SW 1271 (cell line): ENCODE data around the gene RABEP1.

Source experiments
- DNase-seq, 2 experiments: peaks; one replicate each; lab custom pipeline; 2025; lab: John Stamatoyannopoulos, UW

Gene RABEP1

DNA sequence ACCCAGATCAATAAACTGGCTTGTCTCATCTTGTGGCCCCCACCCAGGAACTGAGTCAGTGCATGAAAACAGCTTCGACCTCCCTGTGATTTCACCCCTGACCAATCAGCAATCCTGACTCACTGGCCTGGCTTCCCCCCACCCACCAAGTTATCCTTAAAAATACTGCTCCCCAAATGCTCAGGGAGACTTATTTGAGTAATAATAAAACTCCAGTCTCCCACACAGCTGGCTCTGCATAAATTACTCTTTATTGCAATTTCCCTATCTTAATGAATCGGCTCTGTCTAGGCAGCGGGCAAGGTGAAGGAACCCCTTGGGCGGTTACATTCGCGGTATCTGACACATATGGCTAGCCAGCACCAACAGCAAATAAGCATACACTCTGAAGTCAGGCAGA is 9.8 kb upstream of the RABEP1 start:
- DNase-seq, result no peak

DNA sequence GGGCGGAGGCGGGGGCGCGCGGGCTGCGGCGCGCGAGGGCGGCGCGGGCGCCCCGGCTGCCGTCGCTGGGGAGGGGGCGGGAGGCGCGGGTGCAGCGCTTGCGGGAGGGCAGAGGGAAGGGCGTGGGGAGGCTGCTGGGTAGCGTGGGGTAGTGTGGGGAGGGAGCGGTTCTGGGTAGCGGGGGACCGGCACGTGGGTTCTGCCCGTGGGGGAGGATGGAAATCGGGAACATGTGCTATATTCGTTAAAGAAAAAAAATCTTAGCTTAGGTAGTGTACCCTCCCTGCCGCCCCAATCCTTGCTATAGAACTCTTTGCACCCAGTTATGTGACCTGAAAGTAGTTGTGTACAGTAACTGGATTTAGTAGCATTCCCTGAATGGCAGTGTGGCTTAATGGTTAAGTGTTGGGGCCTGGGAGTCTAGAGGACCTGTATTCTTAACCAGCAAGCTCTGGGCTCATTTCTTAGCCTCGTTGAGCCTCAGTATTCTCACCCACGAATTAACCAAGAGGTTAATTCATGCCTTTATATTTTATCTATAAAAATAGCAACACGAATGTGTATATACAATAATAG is 646 bp downstream of the RABEP1 start:
- peak in 1 of 2 experiments; percentile 32 for DNase-seq

DNA sequence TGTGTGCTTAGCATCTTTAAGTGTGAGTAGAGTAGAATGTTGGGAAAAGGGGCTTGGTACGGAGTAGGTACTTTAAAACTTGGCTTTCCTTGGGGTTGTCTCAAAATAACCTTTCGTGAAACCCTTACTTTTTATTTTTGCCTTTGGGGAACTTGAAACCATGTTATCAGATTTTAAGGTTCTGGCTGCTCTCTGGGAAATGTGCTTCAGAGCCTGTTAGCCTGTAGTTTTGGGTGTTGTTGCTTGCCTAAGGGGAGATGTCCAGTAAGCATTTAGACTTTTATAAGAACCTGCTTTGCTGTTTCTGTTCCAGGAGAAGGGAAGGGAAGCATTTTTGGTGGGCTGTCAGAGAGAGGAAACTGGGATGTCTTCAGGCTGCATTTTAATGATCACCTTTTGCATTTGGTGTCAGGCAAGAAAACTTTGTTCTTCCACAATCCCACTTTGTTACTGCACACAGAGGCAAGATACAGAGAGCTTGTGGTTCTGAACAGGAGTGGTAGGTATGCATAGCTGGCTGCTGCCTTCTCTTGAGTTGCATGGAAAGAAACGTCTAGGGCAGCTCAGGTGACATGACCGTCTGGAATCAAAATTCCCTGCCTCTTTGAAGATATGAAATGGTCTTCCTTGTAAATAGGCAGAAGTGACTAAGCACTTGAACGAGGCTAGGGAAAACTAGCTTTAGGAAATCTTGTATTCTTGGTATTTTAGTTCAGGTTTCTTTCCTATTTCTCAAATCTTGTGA is 1.7 kb downstream of the RABEP1 start:
- DNase-seq, result no peak

DNA sequence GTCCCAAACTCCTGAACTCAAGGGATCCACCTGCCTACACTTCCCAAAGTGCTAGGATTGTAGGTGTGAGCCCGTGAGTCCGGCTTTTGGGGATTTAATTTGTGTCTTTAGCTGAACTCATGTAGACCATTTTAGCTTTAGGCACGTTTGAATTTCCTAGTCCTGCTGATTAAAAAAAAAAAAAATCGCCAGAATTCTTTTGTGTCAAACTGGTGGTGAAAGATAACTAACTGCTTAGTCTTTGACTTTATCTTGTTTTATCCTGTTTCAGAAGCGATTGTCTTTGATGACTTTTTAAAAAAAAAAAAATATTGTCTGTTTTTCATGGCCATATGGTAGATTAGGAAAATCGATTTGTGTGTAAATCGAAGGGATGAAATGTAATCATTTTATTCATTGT is 2.6 kb downstream of the RABEP1 start:
- DNase-seq, result no peak

DNA sequence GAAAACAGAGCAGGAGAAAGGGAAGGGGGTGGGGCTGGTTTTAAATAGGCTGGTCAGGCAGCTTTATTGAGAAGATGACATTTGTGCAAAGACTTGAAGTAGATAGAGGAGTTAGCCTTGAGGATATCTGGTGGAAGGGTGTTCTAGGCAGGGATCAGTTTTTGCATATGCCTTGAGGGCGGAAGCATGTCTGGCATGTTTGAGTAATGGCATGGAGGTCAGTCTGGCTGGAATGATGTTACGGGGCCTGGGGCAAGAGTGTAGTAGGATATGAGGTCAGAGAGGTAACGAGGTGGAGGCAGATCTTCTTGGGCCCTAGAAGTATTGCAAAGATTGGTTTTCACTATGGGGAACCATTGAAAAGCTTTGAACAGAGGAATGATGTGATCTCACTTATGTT is 4.8 kb downstream of the RABEP1 start:
- DNase-seq, result no peak

DNA sequence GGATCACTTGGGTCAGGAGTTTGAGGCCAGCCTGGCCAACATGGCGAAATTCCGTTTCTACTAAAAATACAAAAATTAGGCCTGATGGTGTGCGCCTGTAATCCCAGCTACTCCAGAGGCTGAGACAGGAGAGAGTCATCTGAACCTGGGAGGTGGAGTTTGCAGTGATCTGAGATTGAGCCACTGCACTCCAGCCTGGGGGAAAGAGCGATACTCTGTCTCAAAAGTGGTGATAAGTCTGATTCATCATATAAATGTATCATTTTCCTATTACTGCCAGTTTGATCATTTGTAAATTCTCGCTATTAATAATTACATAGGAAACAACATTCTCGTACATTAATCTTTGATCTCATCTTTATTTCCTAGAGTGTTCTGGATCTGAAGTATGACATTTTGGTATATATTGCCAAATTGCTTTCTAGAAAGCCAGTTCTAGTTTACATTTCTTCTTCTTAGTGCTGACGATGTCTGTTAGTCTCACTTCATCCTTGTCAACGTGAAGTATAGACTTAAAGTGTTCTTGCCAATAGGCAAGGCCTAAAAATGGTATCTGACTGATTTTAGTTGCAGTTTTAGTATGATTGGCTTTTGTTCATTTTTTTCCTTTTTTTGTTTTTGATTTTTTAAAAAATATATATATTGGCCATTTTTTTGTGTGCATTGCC is 9.7 kb downstream of the RABEP1 start:
- DNase-seq, result no peak

DNA sequence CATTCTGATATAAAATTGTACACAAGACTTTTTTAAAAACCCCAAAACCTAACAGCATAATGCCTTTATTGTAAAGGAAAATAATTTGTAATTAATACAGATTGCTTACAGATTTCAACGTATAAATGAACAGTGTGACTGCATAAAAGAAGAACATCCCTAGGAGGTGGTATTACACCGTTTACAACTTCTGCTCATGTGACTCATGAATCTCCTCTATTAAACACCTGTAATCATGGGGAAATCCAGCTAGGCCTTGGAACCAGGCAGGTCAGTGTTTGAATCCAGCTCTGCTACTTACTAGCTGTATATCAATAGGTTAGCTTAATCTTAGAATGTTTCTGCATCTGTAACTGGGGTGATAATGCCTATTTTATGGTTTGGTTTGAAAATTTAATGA is 15.2 kb downstream of the RABEP1 start:
- no peak for DNase-seq

DNA sequence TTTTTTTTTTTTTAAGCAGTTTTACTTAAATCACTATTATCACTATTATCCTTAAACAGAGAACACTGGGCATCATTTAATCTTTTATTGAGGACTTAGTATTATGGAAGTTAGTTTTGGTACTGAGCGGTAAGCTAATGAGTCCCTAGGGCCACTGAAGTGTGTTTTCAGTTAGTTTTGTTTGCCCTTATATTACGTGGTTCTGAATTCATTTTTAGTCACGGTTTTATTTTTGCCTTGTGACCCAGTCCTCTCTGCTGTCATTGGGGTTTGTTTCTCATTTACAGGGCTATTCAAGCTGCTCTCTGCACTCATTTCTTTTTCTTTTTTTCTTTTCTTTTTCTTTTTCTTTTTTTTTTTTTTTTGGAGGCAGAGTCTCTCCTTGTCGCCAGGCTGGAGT is 17.3 kb downstream of the RABEP1 start:
- no peak for DNase-seq

DNA sequence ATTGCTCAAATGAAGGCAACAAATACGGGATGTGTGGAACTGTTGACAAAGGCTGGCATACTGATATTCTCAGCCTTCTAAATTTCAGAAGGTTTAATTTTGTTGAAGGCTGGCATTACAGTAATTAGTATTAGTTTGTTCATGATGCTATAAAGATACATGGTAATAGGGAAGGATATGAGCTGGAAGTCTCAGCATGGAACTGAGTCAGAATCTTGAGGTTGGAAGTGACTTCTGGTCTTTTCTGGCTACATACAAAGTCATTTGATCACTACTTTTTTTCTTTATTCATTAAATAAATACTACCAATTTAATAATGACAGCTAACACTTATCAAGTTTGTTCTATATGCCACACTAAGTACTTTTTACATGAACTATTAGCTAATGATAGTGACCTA is 22.6 kb downstream of the RABEP1 start:
- DNase-seq, result no peak

DNA sequence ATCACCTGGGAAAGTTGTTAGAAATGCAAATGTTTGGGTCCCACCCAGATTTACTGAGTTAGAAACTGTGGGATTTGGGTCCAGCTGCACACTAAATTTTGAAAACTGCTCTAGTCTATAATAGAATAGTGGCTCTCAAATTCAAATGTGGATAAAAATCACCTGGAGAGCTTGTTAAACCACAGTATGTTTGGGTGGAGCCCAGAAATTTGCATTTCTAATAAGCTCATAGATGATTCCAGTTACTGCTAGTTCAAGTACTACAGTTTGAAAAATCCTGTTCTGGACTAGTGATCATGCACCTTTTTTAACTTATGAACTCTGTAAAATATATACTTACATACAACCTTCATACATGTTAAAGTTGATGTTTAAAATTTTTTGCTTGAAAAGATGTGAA is 27.8 kb downstream of the RABEP1 start:
- DNase-seq, result no peak

DNA sequence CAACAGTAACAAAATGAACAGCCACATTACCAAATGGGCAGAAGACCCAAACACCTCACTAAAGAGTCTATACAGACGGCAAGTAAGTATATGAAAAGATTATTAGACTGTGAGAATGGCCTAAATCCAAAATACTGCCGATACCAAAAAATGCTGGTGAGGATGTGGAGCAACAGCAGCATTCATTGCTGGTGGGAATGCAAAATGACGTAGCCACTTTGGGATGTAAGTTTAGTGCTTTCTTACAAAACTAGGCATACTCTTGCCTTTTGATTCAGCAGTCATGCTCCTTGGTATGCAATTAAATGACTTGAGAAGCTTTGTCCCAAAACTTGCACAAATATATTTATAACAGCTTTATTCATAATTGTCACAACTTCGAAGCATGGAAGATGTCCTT is 43.8 kb downstream of the RABEP1 start:
- no peak for DNase-seq

DNA sequence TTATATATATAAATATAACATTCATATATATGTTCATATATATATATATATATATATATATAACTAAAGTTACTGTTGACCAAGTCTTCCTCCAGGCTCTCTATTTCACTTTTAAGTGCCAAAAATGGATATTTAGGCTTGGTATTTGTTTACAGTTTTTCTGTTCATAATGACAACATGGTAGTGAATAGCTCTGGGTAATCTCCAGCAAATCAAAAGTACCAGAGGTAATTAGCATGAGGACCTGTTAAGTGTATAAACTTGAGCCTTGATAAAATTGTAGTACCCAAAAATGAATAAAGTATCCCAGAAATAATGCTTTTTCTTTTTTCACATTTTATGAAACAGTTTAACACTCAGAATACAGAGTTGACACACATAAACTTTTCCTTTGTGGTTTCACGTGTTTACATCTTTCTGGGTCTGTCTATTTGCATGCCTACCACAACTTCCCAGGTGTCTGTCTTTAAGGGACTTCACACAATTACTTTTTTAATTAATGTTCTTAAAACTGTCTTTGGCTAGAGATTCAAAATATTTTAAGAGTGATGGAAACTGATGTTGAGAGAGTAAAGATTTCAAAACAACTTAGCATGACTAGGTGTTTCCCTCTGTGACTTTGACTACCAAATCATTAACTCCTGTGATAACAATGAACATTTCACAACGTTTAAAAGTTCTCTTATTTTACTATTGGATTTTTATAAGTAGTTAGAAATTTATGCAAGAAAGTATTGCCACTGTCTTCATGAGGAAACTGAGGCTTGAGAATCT is 47.9 kb downstream of the RABEP1 start:
- DNase-seq, result no peak

DNA sequence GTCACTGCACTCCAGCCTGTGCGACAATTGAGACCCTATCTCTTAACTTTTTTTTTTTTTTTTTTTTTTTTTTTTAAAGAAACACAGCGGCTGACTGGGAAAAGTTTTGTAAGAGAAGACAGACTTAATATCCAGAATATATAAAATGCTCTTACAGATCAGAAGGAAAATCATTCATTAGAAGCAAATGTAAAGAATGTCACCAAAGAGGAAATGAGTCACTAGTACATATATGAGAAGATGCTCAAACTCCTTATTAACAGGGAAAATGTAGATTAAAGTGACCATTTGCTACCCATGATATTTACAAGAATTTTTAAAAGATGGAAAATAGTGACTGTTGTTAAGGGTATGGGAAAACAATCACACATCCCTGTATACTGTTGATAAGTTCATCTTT is 48.9 kb downstream of the RABEP1 start:
- DNase-seq, result peak in 1 of 2 experiments; percentile 23

DNA sequence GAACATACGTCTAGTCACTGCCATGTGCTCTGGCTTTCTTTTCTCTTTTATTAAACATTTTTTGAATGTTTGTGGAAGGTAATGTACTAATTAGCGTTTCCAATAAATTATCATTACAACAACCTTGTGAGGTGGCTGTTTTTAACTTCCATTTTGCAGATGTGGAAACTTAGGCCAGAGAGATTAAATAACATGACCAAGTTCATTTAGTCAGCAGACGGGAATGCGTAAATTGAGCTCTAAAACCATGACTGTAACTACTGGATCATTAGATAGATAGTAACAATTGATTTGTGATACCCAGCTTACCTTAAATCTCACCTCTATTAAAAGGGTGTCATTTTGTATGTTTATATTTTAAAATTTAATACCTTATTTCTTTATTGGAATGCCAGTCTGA is 49.4 kb downstream of the RABEP1 start:
- DNase-seq, result no peak

DNA sequence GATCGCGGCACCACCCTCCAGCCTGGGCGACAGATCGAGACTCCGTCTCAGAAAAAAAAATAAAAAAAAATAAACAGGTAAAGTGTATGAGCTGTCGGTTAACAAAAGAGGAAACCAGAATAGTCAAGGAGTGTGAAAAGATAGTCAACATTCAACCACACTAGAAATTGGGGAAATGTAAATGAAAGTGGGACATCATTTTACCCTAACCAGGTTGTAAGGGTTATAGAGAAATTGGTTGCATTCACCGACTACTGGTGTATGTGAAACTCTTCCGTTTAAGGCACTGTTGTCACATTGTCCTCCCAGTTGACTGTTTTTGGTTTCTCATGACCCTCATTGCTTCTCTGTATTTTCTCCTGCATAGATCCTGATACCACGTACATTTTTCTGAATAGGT is 62.8 kb downstream of the RABEP1 start:
- no peak for DNase-seq

DNA sequence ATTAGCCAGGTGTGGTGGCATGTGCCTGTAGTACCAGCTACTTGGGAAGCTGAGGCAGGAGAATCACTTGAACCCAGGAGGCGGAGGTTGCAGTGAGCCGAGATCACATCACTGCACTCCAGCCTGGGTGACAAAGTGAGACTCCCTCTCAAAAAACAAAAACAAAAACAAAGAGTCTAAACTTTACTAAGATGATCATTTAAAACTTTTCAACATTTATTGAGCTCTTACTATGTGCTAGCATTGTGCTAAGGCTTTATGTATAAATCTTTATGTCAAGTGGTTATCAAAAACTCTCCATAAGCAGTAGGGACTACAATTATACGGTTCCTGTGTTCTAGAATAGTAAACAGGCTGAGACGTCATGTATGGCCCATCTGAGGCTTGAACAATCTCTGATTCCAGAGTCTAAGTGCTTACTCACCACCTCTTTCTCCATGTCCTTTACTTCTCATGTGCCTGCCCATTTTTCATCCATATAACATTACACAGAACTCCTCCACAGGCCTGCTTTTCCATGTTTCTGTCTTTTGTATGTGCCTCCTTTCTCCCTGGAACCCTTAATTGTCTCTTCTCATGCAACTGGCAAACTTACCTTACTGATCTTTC is 70.7 kb downstream of the RABEP1 start:
- no peak for DNase-seq

DNA sequence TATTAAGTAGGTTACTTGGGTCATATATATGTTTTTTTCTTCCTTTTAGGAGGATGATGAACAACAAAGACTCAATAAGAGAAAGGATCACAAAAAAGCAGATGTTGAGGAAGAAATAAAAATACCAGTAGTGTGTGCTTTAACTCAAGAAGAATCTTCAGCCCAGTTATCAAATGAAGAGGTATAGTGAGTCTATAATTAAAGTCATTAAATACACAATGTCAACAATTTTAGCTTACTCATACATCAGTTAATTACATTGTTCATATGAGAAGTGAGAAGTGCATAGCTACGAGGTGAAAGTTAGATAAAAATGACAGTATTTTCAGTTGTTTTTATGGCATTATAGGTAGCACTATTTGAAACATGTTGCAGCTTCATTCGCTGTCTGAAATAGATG is 72.2 kb downstream of the RABEP1 start:
- no peak for DNase-seq

DNA sequence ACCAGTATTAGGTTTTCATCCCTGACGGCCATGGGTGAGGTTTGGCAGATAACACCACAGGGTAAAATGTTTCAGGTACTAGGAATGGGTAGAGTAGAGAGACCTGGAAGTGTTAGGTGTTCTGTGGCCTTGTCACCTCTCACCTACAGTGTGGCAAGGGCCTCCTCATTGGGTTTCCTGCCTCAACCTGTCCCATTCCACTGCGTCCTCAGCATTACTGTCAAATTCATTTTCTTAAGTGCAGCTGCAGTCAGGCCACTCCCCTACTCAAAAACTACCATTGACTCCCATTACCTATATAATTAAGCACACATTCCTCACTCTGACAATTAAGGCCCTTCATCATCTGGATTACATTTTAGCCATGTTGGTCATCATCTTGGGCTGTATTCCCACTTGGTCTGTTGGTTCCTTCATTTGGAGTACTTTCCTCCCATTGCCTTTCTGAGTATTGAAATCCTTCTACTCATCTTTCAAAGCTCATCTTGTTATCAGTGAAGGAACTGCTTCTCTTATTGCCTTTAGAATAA is 72.9 kb downstream of the RABEP1 start:
- no peak for DNase-seq

DNA sequence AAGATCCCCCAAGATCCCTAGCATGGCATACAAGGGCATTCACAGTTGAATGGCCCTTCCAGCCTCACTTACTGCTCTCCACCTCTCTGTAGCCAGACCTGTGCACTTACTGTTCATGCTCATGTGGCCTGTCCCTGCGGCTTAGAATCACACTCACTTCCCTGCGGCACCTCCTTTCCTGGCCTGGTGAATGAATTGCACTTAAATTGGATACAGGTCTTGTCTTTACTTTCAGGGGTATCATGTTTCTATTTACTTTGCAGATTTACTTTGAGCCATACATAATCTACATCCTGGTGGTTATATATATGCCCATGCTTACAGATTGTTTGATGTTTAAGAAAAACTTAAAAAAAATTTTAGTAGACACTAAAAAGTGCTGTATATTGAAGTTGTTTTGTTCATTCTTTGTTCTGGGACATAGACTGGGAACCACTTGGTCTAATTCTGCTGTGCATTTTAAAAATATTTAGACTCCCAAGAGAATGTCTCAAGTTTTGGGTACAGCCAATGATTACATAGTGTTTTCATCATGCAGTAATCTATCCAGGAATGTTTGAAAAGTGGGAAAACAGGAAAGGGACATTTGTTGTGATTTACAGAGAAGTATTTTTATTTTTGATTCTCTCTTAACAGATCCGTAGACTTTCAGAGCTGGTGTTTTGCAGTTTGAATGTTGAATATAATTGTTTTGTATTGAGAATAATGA is 73.5 kb downstream of the RABEP1 start:
- no peak for DNase-seq

DNA sequence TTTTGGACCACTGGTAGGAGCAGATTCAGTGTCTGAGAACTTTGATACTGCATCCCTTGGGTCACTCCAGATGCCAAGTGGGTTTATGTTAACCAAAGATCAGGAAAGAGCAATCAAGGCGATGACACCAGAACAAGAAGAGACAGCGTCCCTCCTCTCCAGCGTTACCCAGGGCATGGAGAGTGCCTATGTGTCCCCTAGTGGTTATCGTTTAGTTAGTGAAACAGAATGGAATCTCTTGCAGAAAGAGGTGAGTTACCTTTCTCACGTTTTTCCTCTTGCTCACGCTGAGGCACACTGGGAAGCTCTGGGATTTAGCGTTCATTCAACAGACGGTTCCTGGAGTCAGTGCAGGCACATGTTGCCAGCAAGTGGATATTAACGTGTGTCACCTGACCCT is 79.3 kb downstream of the RABEP1 start:
- DNase-seq, result no peak

DNA sequence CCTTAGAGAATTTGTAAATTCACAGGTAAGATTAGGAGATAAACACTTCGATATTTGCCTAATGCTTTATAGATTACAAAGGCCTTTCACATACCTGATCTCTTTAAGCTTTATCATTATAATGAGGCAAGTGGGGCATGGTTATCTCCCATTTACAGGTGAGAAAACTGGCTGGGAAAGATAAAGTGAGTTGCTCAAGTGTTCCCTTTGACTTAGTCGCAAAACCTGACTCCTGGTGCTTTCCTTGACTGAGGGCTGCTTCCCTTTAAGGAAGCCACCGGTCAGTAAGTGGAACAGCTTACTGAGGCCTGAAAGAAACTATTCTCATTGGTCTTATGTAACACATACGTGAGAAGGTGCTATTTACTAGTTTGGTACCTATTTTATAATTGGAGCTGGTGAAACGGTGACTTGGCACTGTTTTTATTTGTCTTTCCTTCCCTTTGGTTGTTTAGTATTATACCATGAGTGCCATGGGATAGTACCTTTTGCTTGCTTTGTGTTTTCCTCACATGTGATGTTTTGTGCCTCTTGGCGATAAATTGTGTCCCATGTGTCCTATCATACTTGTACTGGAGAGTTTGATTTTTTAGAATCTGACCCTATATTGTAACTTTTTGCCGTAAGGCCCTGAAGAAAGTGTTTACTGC is 80.2 kb downstream of the RABEP1 start:
- DNase-seq, result no peak
